Heart left ventricle (tissue), 13 donors: ENCODE data around the gene CSTF3.
"Not testable (repeated sequence)": the region's sequence is repeated elsewhere in the genome, so short reads cannot be mapped to it uniquely, and the experiment has no call there.

Source experiments
- CTCF ChIP-seq, 12 donors: fragments of 200-600 bp; sonication (generic) in 4 of 12; IDR thresholded peaks; one replicate each; pipeline versions ENCODE4 v1.5.0 to v1.8.0; 2018 to 2022; ENCODE audit warnings: antibody characterized with exemption in 12 of 12, mild to moderate bottlenecking in 5 of 12
- POLR2A ChIP-seq, 2 donors: fragments of 450-650 bp; IDR thresholded peaks; one replicate each; pipeline ENCODE4 v1.6.1; 2017; ENCODE audit warnings: antibody characterized with exemption in 2 of 2, mild to moderate bottlenecking in 2 of 2, moderate library complexity in 2 of 2
- donor health status: ischemic (EF 13 %, LVEDD 7.1; RV severe dilation, severe dysfunction).
- donor health status: DM: no; HTN: yes; CAD: no.
- donor health status: DM: no; HTN: no; CAD: no.
- donor health status: ischemic (EF 25% LVEDD 6.9; RV normal size, moderate dysfunction).
- donor health status: ischemic (EF 25% LVEDD 5.7; RV mildly dilated, moderate dysfunction).
- donor health status: ischemic (EF 35%, LVEDD 5.7; RV mildly dilated, moderate dysfunction).
- donor health status: nonischemic (EF 11% LVEDD 7.7; RV severe dilation, severe dysfunction).
- donor health status: DM: yes; HTN: yes; CAD: no.
- donor health status: PGD.
- donor health status: ischemic (EF 29% LVEDD 5.4; RV normal size, mild dysfunction).
- donor health status: nonischemic (EF 23%, LVEDD 6.1; RV moderate dilation, normal function).

GRCh38 chr11:33122696-33123095 lies 38.6 kb downstream of the CSTF3 start:
- TF ChIP-seq CTCF, POLR2A (IDR thresholded peaks at IDR 0.05): not testable (repeated sequence)
